Measurements from ENCODE around the gene TAF1B.

- no peak for TF ChIP-seq POLR2AphosphoS5 (IDR thresholded peaks at IDR 0.05)
- no peak for TF ChIP-seq CTCF (IDR thresholded peaks at IDR 0.05)
These were observed 44.2 kb downstream of the TAF1B start for GRCh38 chr2:9887513-9887912.

Measured in prostate gland (tissue), 2 donors.